GM19468 (cell line): ENCODE data around the gene WWOX.
"Not testable (repeated sequence)": the region's sequence is repeated elsewhere in the genome, so short reads cannot be mapped to it uniquely, and the experiment has no call there.

Experiments
- ATAC-seq: cut with Tn5 transposase; IDR thresholded peaks from one replicate; pipeline ENCODE4 v1.9.1; 2021; ENCODE audit warnings: mild to moderate bottlenecking, moderate library complexity, moderate number of reproducible peaks; ENCODE audit not compliant: unreplicated experiment; ENCODE audit errors: extremely low read depth

Gene WWOX

DNA sequence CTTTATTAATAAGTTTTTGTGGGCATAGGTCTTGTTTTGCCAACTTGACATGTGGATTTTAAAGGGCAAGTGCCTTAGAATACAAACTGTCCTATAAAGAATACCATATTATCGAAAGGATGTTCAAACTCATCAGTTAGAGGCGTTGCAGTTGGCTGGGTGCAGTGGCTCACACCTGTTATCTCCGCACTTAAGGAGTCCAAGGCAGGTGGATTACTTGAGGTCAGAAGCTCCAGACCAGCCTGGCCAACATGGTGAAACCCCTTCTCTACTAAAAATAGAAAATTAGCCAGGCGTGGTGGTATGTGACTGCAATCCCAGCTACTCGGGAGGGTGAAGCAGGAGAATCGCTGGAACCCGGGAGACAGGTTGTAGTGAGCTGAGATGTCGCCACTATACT, 472.0 kb downstream of the WWOX start:
- no peak for ATAC-seq

DNA sequence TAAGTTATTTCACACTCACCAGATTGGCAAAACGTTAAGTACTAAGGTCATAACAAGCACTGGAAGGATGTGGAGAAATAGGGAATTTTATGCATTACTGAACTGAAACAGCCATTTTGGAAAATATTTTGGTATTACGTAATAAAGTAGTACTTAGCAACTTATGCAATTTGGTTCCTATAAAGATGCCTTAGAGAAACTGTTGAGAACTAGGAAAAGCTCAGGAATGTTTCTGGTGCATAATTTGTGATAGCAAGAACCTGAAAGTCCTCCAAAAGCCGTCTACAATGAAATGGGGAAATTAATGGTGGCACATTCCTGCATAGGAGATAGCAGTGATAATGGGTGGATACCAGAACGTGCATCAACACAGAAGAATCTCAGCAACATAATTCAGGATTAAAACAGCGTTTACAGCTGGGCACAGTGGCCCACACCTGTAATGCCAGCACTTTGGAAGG, 472.5 kb downstream of the WWOX start:
- no peak for ATAC-seq

DNA sequence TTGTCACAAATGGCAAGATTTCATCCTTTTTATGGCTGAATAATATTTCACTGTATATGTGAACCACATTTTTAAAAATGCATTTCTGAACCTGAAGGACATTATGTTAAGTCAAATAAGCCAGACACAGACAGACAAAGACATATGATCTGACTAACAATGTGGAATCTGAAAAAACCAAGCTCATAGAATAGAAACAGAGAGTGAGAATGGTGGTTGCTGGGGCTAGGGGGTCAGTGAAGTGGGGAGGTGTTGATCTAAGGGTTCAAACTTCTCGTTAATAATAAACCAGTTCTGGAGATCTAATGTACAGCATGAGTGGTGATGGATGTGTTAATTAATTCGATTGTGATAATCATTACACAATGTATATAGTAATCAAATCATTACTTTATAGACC, 475.1 kb downstream of the WWOX start:
- ATAC-seq: peak; percentile 41

DNA sequence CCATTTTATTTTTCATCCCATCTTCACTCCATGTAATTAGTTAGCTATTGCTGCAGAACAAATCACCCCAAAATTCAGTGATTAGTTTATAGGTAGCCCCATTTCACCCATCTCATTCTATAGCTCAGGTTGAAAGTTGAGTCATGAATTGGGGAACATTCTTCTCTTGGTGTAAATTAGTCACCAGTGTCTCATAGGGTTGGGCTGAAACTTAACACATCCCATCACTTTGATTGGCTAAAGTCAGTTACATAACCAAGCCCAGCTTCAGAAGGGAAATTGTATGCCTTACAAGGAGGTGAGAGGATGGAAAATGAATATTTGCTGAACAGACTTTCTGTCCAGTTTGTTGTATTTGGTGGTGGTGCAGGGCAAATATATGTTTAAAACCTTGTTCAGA, 477.5 kb downstream of the WWOX start:
- ATAC-seq: no peak

DNA sequence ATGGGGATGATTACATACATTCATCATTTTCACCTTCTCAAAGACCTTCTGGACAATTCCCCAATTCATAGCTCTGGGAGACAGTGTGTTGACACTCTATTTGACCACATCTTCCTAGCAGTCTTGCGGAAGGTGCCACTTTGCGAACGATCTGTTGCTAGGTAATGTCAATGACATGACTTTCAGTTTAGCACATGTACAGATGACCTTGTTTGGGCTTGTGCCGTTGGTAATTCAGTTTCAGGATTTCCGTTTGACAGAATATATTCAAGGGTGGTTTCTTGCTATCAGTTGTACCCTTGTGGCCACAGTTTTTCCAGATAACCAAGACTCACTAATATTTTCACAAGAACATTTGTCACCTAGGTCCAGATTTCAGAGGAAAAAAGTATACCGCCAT, 478.2 kb downstream of the WWOX start:
- no peak for ATAC-seq

DNA sequence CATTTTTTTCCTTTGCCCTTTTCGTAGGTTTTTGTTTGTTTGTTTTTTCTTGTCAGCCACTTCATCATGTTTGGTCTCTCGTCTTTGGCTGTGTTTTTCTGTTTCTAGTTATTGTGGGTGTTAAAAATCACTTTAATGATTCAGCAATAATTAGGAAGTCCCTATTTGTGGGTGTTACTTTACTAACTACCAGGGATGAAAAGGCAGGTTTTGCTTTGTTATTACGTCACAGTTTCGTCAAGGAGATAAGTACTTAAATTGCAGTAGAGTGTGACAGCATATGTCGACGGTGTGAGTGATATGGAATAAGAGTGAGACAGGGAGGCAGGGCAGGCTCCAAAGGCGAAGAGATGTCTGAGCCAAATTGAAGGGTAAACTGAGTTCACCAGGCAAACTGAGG, 479.6 kb downstream of the WWOX start:
- ATAC-seq: no peak

DNA sequence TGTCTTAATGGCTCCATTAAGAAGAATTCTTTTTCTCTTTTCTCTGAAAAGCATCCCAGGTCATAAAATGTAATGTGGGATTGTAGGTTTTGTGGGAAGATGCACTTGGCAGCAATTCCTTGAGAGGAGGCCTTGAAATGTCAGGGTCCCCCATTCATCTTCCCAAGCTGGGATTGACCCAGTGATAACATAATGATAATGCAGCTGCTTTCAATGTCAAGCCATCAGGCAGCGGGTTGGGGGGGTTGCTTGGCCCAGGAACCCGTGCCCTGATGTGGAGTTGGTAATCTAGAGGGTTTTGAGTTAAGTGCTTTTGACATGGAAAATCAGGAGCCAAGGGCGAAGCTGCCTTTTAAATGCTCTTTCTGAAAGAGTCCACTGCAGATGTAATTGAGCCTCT, 484.0 kb downstream of the WWOX start:
- no peak for ATAC-seq

DNA sequence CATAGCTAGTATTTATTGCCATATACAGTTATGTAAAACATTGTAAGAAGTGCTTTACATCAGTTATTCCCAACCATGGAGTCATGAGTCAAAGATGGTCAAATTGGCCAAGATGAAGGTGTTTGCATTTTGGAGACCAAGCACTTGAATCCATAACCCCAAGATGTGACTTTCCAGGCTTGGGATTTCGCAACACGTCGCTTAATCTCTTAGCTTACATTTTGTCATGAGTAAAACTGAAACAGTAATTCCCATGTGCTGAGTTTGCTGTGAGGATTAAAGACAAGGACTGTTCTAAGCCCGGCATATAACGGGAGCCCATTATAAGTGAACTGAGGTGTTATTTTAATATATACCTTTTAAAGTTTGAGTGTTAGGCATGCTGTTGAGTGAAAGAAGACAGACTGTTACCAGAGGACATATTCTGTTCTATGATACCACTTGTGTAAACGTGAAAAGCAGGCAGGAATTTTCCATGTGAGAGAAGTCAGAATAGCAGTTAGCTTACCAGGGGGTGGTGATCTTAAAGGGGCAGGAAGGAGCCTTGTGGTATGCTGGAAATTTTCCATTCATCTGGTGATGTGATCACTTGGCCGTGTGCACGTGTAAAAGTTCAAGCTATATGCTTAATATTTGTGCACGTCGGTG, 484.9 kb downstream of the WWOX start:
- ATAC-seq: no peak

DNA sequence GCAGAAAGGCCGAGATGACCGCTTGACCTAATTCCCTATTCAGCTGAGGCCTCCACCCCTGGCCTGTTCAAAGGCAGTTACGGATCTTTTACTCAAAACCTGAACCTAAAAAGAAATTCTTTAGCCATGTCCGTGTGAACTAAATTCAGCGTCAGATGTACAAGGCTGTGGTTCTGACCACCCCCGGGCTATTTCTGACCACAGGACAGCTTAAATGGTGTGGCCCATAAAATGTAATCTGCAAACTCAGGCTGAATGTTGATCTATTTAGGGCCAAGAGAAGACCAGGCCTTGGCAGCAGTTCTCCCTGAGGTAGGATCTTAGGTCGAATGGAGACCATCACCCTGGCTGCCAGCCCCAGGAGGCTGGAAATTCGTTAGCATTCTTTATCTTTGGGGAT, 485.5 kb downstream of the WWOX start:
- ATAC-seq: no peak

DNA sequence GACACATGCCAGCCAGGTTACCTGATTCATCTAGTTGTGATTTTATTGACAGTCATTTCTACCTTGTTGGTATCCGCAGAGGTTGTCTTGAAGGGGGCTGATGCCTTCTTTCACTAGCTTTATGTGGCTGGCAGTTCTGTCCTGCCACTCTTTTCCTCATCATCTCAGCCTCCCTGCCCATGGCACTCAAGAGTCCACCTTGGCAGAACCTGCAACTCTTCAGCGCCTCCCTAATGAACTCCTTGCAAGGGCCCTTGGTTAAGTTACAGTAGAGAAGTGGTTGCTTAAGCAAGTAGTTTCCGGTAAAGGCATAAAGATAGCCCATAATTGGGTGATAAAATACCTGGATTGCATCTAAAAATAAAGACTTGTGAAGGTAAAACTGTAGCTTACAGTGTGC, 489.9 kb downstream of the WWOX start:
- no peak for ATAC-seq

DNA sequence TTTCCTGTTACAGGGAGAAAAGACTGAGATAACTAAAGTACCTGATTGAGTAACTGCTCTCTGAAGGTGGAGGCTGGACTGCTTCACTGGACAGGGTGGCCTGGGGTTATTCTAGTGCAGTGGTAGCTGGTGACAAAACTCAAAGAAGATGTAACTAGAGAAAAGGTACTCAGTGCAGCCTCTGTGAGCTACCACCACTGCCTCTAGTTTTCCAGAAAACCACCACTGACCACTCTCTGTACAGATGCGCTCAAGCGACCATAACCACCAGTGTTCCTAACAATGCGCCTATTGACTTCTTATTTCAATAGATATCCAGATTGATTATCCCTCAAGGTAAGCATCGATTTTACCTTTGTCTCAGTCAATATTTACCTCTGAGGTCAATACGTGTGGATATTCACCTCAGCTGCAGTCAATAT, 492.2 kb downstream of the WWOX start:
- no peak for ATAC-seq

DNA sequence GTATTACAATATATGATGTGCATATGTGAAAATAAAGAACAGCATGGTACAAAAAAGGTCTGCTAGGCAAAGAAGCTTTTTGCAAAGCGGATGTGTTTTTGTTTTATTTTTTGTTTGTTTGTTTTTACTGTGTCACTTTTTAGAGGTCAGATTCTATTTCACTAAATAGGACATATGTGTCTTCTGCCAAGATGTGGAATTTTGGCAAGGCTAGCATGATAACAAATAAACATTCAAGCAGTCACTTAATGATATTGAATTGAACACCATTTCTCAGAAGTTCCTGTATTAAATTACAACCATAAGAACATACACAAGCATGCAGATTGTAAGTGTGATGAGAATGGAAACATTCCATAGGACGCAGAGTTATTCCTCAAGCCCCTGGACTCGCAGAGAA, 492.7 kb downstream of the WWOX start:
- no peak for ATAC-seq

DNA sequence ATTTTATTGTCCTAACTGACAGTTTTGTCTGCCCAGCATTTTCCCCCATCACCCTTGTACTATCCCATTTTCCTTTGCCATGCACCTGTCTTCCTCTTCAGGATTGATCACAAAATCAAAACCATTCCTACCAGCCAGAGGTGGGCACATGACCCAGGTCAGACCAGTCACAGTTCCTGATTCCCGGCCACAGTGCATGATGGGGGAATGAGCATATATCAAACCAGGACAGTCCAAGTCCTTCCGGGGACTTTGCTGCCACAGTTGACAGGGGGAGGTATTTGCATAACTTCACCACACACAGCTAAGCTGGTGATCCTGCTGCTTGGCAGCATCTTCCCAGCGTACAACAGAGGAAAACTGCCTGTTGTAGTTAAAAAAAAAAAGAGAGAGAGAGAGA, 493.9 kb downstream of the WWOX start:
- no peak for ATAC-seq

DNA sequence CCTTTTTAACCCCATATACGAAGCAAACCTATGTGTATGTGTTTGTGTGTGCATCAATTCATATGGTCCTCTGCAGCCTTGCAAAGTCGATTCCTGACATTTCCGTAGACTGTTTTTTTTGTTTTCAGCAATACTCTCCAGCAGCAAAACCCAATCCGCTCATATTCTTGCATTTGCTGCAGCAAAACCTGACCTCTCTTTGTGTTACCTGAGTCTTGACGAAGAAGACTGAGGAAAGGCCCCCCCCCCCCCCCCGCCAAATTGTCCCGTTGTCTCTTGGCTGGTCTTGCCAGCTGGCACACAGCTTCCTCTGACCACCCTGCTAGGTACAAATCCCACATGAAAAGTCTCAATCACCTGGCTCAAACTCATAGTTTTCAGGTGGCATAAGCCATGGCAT, 494.7 kb downstream of the WWOX start:
- ATAC-seq: no peak

DNA sequence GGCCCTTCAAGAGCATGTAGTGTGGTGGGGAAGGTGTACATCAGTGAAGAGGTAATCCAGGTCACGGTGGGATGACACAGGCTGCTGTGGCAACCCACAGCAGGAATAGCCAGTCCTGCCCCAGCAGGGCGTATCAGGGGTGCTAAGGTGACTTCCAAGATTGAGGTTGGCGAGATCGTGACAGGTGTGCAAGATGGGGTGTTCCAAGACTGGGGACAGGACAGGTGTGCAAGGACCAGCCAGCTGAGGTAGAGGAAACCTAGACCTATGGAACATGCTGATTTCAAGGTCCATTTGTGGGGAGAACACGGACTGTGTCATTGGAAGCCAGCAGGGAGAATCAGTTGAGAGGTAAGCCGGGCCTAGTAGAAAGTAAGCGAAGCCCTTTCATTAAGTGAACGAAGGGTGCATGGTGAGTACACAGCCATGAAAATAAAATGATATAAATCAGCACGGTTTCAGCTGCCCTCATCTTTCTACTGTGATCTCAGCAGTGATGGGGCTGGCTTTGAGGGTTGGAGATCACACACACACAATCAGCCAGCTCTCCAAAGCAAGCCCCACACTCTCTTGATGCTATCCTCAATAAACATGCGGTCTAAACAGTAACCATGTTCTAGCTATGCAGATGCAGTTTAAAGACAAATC, 497.0 kb downstream of the WWOX start:
- no peak for ATAC-seq

DNA sequence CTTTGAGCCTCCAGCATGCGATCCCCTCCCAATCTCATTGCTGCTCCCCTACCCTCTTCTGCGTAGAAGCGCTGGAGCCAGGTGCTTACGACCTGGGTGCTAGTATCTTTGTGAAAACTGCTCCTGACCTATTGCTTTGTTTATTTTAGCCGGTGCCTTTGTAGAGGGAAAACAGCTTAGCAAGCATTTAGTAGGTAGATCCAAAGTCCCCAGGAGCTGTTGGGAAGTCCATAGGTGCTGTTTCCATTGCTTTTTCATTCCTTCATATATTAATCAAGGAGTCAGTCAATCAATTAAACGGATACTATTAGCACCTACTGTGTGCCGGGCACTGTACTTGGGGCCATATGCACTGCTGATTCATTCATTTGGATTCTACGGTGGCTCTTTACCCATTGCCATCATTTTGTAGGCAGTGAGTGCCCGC, 497.6 kb downstream of the WWOX start:
- ATAC-seq: no peak

DNA sequence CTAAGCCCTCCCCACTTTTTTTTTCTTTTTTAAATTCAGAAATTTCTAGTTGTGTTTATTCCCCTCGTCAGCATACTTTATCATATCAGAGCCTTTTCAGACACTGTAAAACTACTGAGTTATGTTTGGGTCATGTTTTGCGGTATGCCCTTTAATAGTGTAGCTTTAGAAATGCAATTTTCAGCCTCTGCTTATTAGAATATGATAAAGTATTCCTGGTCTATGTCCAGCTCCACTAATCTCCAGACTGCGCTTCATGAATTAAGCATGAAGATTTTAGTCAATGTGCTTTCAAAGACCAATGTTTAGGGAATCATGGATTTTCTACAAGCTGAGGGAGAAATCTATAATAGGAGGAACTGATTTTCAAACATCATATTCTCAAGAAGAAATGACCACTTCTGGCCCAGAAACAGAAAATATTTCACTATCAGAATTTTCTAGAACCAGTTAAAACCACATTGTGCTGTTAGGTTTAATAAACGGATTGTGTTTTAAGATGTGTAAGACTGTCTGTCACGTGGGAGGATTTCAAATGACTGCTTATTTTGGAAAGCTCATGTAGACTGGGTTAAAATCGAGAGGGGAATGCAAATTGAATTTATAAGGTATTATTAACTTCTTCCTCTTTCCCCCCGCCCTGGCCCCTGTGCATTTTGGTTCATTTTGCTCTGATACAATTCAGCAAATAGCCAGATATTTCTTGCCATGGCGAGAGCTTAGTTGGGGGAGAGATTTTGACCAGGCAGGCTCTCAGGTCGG, 498.5 kb downstream of the WWOX start:
- no peak for ATAC-seq

DNA sequence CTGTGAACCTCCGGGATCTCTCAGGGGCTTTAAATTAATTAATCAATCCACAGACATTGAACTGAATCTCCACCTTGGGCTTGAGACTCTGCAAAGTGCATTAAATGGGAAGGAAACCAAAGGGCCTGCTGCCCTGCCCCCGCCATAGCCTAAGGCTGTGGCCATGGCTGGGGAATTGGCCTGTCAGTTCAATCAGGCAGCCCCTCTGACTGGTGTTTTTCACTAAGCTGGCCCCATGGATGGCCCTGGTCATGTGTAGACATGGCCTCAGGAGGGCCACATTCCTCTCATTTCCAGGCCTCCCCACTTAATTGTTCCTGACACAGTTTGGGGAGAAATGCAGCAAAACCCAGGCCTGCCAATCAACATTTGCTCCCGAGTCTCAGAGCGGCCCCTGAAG, 499.8 kb downstream of the WWOX start:
- ATAC-seq: no peak

DNA sequence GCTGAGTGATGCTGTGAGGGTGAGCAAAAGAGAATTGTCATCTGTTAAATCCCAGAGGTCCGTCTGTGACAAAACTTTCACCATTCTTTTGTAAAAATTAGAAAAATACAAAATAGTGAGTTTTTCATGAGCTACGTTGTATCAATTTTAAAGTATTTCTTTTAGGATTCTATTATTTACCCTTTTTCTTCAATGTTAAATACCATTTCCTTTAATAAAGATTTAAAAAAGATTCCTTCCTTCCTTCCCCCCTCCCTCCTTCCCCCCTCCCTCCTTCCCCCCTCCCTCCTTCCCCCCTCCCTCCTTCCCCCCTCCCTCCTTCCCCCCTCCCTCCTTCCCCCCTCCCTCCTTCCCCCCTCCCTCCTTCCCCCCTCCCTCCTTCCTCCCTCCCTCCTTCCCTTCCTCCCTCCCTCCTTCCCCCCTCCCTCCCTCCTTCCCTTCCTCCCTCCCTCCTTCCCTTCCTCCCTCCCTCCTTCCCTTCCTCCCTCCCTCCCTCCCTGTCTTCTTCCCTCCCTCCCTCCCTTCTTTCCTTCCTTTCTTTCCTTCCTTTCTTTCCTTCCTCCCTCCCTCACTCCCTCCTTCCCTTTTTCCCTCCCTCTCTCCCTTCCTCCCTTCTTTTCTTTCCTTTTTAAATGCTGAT, 505.1 kb downstream of the WWOX start:
- not testable (repeated sequence) for ATAC-seq

DNA sequence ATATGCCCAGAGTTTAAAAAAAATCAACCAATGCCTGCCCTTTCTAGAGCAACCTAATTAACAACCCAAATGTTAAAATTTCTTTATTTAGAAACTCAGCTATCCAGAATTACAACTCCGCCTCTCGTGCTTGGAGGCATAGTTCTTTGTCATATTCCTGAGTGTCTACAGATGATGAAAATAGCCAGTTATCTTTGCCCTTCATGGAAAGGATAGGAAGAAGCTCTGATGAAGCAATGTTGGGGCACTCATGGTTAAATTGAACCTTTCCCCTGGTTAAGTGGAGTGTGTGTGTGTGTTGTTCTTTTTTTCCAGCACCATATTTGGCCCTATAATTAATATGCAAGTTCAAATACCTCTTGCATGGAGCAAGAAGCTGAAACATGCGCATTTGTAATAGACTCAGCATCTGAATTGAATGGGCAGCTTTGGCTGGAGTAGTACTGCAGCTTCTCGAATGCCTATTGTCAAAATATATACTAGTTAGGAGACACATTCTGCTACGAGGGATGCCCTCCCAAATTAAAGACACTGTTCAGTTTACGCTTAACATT, 506.2 kb downstream of the WWOX start:
- ATAC-seq: no peak

DNA sequence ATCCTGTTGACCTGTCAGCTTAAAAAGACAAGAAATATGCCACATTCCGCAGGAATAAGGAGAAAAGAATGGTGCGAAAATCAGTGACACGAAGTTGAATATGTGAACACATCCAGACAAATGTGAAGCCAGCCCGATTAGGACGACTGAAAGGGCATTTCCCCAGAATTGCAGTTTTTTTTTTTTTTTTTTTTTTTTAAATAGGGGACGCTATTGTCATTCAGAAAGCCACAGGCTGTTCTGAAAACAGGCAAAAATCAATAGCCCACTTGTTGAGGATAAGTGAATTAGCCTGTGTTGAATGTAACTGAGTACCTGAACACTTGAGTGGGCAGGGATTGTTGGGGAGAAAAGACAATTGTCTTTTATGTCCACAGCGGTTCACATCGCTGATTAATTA, 507.1 kb downstream of the WWOX start:
- ATAC-seq: no peak
